Stimulated activated memory B cell treated with anti-CD40 and anti-IgM and Interleukin-4, amounts not matched to agents 10 μg/mL and 1 μg/mL and 100 μg/mL, for 72 hours (primary cell): ENCODE measurements around the gene SLC25A1.

Experiments used
- ATAC-seq: fragments of 150-1000 bp; cut with Tn5 transposase; 2 replicates; pipeline ENCODE4 v1.10.0; 2021
- H3K27ac Mint-ChIP-seq: one replicate; pipeline ENCODE4 v1.8.0; 2022; ENCODE audit warnings: mild to moderate bottlenecking, mixed read lengths
- H3K27me3 Mint-ChIP-seq: one replicate; pipeline ENCODE4 v1.8.0; 2022; ENCODE audit warnings: mixed read lengths
- H3K36me3 Mint-ChIP-seq: one replicate; pipeline ENCODE4 v1.8.0; 2022; ENCODE audit warnings: mixed read lengths
- H3K4me1 Mint-ChIP-seq: one replicate; pipeline ENCODE4 v1.8.0; 2022; ENCODE audit warnings: mixed read lengths
- H3K4me3 Mint-ChIP-seq: one replicate; pipeline ENCODE4 v1.8.0; 2022; ENCODE audit warnings: mild to moderate bottlenecking, moderate library complexity, mixed read lengths
- H3K9me3 Mint-ChIP-seq: one replicate; pipeline ENCODE4 v1.8.0; 2022; ENCODE audit warnings: mixed read lengths

Gene SLC25A1

GRCh38 chr22:19178065-19178656 lies 375 bp downstream of the SLC25A1 start:
- H3K27me3 Mint-ChIP-seq = no peaks in the 10 kb centered on the region
- peak overlapping the region; percentile 61 for H3K27ac Mint-ChIP-seq
- H3K36me3 Mint-ChIP-seq = no peaks in the 10 kb centered on the region
- ATAC-seq = peak; percentile 61
- no peaks in the 10 kb centered on the region for H3K9me3 Mint-ChIP-seq
- peak overlapping the region; percentile 79 for H3K4me3 Mint-ChIP-seq
- peaks cover 69% of the 10 kb centered on the region for H3K4me1 Mint-ChIP-seq

GRCh38 chr22:19177164-19178064 lies 1.1 kb downstream of the SLC25A1 start:
- no peak for ATAC-seq
- peaks cover 73% of the 10 kb centered on the region for H3K4me1 Mint-ChIP-seq
- peak overlapping the region; percentile 79 for H3K4me3 Mint-ChIP-seq
- H3K36me3 Mint-ChIP-seq = no peaks in the 10 kb centered on the region
- H3K27me3 Mint-ChIP-seq = no peaks in the 10 kb centered on the region
- H3K27ac Mint-ChIP-seq = peak overlapping the region; percentile 61
- H3K9me3 Mint-ChIP-seq = no peaks in the 10 kb centered on the region

GRCh38 chr22:19176732-19177131 lies 1.8 kb downstream of the SLC25A1 start:
- no peak for ATAC-seq
- Mint-ChIP-seq H3K36me3 (no peaks in the 10 kb centered on the region), H3K4me1 (peaks cover 72% of the 10 kb centered on the region), H3K27me3 (no peaks in the 10 kb centered on the region), H3K27ac (peak overlapping the region; percentile 19), H3K9me3 (no peaks in the 10 kb centered on the region), H3K4me3 (peak overlapping the region; percentile 66)

- H3K9me3 Mint-ChIP-seq = no peaks in the 10 kb centered on the region
- H3K27ac Mint-ChIP-seq = peak overlapping the region; percentile 19
- H3K27me3 Mint-ChIP-seq = no peaks in the 10 kb centered on the region
- no peaks in the 10 kb centered on the region for H3K36me3 Mint-ChIP-seq
- peaks cover 66% of the 10 kb centered on the region for H3K4me1 Mint-ChIP-seq
- no peak for ATAC-seq
- H3K4me3 Mint-ChIP-seq = peak overlapping the region; percentile 66
These were observed 2.3 kb downstream of the SLC25A1 start for GRCh38 chr22:19176175-19176643.

GRCh38 chr22:19175602-19176174 lies 2.8 kb downstream of the SLC25A1 start:
- H3K36me3 Mint-ChIP-seq = no peaks in the 10 kb centered on the region
- H3K9me3 Mint-ChIP-seq = no peaks in the 10 kb centered on the region
- peak overlapping the region; percentile 19 for H3K27ac Mint-ChIP-seq
- H3K4me1 Mint-ChIP-seq = peaks cover 68% of the 10 kb centered on the region
- ATAC-seq = no peak
- H3K27me3 Mint-ChIP-seq = no peaks in the 10 kb centered on the region
- no peak overlapping the region for H3K4me3 Mint-ChIP-seq

- no peaks in the 10 kb centered on the region for H3K9me3 Mint-ChIP-seq
- H3K36me3 Mint-ChIP-seq = no peaks in the 10 kb centered on the region
- peaks cover 74% of the 10 kb centered on the region for H3K4me1 Mint-ChIP-seq
- peaks cover 5% of the 10 kb centered on the region for H3K27me3 Mint-ChIP-seq
- no peak overlapping the region for H3K4me3 Mint-ChIP-seq
- H3K27ac Mint-ChIP-seq = peak overlapping the region; percentile 78
- ATAC-seq = no peak
These were observed 3.4 kb downstream of the SLC25A1 start for GRCh38 chr22:19175026-19175601.

- Mint-ChIP-seq H3K4me3 (peak overlapping the region; percentile 62), H3K36me3 (no peaks in the 10 kb centered on the region), H3K27ac (peak overlapping the region; percentile 78), H3K9me3 (no peaks in the 10 kb centered on the region), H3K4me1 (peaks cover 72% of the 10 kb centered on the region), H3K27me3 (peaks cover 12% of the 10 kb centered on the region)
- ATAC-seq = peak; percentile 62
These were observed 4.2 kb downstream of the SLC25A1 start for GRCh38 chr22:19174106-19175025.

GRCh38 chr22:19173047-19174035 lies 5.2 kb downstream of the SLC25A1 start:
- no peaks in the 10 kb centered on the region for H3K9me3 Mint-ChIP-seq
- peaks cover 23% of the 10 kb centered on the region for H3K27me3 Mint-ChIP-seq
- no peaks in the 10 kb centered on the region for H3K36me3 Mint-ChIP-seq
- H3K4me1 Mint-ChIP-seq = peaks cover 67% of the 10 kb centered on the region
- no peak for ATAC-seq
- H3K27ac Mint-ChIP-seq = peak overlapping the region; percentile 78
- H3K4me3 Mint-ChIP-seq = peak overlapping the region; percentile 78

GRCh38 chr22:19172213-19173046 lies 6.1 kb downstream of the SLC25A1 start:
- no peaks in the 10 kb centered on the region for H3K36me3 Mint-ChIP-seq
- H3K4me1 Mint-ChIP-seq = peaks cover 67% of the 10 kb centered on the region
- ATAC-seq = no peak

GRCh38 chr22:19169947-19170318 lies 8.6 kb downstream of the SLC25A1 start:
- peak overlapping the region; percentile 52 for H3K4me3 Mint-ChIP-seq
- H3K36me3 Mint-ChIP-seq = no peaks in the 10 kb centered on the region
- H3K27me3 Mint-ChIP-seq = peaks cover 46% of the 10 kb centered on the region
- H3K9me3 Mint-ChIP-seq = no peaks in the 10 kb centered on the region
- H3K27ac Mint-ChIP-seq = no peak overlapping the region
- H3K4me1 Mint-ChIP-seq = peaks cover 44% of the 10 kb centered on the region
- ATAC-seq = no peak

More at GRCh38 chr22:19172213-19173046, 6.1 kb downstream of the SLC25A1 start:
- Mint-ChIP-seq H3K9me3 (no peaks in the 10 kb centered on the region), H3K27me3 (peaks cover 32% of the 10 kb centered on the region), H3K4me3 (peak overlapping the region; percentile 78), H3K27ac (peak overlapping the region; percentile 78)

- H3K27ac Mint-ChIP-seq = peak overlapping the region; percentile 23
- peak overlapping the region; percentile 52 for H3K4me3 Mint-ChIP-seq
These were observed 9.3 kb downstream of the SLC25A1 start for GRCh38 chr22:19169002-19169946.

More at GRCh38 chr22:19169002-19169946, 9.3 kb downstream of the SLC25A1 start:
- Mint-ChIP-seq H3K27me3 (peaks cover 53% of the 10 kb centered on the region), H3K36me3 (no peaks in the 10 kb centered on the region), H3K9me3 (no peaks in the 10 kb centered on the region), H3K4me1 (peaks cover 37% of the 10 kb centered on the region)
- no peak for ATAC-seq
